Right kidney (tissue), 1 donor: ENCODE data around the gene CD209.

Experiments used
- DNase-seq: peaks from one replicate; pipeline ENCODE4 v3.0.0-alpha.2; 2016

CD209 gene

DNA sequence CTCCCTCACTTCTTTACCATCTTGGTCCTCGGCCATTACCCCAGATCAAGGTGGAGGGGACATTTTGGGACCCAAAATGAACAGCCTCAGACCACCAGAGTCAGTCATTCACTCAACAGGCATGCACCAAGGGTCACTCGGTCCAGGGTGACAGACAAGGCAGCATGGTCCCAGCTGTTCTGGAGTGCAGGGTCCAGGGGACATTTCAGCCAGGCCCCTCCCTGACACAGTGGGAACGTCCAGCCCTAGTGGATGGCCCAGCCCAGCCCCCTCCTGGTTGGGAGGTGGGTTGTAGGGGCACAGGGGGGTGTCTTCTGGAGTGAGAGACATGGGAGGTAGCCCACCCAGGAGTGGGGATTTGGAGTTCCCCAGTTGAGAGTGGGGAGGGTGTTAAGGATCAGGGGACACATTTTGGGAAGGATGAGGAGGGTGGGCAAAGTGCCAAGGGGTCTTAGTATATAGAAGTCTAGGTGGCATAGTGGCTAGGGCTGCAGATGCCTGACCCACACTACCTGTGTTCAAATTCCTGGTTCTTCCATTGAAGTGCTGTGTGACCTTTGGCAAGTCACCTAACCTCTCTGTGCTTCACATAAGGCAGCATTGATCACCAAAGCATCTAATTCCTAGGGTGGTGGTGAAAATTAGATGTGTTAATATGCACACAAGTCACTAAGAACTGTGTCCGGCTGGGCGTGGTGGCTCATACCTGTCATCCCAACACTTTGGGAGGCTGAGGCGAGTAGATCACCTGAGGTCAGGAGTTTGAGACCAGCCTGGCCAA, 42.9 kb downstream of the CD209 start:
- DNase-seq = no peak

DNA sequence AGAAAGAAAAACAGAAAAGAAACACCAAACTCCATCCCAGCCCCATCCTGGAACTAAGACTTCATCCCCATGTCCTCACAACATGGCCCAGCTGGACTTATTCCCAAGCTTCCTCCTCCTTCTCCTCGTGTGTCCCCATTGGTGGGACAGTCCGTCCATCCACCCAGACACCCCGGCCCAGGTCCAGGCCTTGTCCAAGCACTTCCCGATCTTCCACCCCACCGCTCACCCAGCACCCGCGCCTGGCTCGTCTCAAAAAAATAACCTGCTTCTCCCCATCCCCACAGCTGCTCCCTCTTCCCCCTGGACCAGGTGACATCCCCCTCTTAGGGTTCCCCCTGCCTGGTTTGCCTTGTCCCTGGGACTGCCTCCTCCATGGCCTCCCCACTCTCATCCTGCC, 44.0 kb downstream of the CD209 start:
- no peak for DNase-seq

DNA sequence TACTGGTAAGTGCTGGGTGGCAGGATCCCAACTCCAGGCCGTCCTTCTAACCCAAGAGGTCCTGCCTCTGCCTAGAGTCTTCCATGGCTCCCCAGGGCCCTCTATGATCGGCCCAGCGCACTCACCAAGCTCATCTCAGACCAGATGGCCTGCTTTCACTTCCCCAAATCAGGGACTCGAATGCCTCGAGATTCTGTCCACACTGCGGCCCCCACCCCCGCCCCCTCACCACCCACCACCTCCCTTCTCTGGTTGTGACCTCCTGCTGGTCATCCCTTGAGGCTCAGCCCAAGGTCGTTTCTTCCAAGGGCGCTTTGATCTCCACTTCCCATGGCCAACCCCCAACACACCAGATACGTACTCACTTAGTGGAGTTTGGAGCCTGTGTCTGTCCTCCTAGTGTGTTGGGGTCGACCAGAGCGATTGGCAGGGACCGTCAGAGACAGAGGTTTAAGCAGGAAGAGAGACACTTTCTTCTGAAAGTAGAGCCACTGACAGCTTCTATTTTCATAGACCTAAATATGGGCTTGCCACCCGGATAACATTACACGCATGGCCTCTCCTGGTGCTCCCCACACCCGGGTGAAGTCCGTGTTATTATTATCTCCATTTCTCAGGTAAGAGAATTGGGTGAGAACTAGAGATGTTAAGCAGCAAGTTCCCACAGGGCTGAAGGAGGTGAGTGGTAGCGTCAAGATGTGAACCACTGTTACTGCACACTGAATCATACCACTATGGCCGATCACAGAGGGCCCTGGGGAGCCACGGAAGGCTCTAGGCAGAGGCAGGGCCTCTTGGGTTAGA, 45.5 kb downstream of the CD209 start, which contains the start of gene FCER2:
Gene FCER2, minus strand, starts transcription at position 478 of the 804 bp plus-strand sequence. CDS start 2,371 bp downstream, outside the sequence.
- DNase-seq = no peak

DNA sequence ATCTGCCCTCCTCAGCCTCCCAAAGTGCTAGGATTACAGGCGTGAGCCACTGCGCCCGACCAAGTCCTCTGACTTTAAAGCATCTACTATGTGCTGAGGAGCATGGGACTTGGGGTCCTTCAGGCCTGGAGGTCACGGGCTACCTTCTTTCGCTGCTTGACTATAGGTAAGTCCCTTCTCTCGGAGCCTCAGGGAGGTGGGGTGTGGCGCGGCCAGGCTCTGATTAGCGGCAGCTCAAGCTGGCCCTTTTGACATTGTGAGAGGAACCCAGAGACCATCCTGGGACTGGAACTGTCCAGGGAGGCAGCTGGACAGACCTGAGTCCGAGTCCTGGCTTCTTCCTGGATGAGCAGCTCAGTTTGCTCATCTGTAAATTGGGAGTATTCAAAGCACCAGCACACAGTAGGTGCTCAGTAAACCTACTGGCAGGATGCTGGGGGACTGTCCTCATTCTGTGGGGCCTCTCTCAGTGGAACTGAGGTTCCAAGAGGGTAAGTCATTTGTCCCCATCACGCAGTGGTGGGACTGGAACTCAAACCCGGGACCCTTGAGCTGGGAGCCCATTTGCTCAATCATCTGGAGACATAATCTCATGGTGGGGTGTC, 46.2 kb downstream of the CD209 start:
- DNase-seq = no peak

DNA sequence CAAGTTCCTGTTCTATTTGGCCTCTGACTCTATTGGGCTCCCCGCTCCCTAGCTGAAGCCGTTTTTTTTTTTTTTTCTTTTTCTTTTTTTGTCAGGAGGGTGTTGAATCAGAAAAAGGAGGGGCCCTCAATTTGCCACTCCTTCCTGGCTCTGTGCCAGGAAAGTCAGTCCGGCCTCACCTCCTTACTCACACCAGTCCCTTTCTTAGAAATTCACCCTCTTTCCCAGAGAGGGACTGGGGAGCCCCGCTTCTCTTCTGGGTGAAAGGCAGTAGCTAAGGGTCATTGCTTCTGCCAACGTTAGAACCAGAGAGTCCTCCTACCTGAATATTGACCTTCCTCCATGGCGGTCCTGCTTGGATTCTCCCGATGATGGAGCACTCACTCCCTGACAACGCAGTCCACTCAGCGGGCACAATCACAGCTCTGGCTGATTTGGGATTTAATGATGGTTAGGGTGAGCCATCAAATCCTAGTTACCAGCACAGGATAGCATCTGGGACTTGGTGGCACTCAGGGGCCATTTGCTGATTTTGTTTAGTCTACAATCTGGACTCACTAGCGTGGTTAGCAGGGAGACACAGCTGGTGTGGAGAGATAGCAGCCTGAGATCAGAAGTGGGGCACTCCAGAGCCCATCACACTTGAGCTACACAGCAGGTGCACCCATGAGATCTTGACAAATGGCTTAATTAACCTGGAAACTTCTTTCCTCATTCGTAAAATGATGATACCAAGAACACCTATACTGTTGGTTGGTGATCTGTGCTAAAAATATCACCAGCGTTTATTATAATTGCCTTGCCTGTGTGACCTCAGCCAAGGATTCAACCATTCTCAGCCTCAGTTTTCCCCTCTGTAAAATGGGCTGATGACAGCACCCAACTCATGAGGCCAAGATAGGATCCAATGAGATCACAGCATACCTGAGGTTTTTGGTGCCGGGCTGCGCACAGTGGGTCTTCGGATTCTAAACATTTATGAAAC, 47.6 kb downstream of the CD209 start:
- DNase-seq = no peak

DNA sequence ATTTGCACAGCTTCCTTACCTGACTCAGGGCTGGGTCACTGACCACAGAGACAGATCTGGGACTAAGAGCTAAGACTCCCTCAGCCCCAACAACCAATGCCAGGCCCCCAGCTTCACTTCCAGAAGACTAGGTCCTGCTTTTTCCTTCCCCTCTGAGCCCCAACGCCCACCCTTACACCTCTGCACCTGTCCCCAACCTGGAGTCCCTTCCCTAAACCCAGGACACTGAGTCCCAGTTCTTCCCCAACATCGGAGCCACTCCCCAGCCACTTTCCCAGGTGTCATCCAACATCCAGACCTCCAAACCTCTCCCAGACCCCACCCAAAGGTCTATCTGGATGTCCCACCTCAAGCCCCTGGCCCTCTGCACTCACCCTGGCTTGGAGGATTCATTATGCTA, 48.3 kb downstream of the CD209 start:
- no peak for DNase-seq

DNA sequence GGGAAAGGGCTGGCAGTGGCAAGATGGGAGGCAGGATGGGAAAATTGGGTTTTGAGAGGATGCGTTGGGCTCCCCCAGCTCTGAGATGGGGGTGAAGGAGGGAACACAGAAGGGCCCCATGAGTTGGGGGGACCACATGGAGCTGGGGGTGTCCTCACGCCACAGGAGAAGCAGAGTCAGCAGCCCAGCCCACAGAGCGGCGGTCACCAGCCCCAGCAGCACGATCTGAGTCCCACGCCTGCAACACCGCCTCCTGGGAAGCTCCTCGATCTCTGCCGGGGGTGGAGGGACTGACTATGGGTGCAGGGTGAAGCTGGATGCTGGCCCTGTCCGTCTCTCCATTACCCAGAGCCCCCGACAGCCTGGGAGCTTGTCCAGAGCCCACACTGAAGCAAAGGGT, 48.8 kb downstream of the CD209 start:
- no peak for DNase-seq

DNA sequence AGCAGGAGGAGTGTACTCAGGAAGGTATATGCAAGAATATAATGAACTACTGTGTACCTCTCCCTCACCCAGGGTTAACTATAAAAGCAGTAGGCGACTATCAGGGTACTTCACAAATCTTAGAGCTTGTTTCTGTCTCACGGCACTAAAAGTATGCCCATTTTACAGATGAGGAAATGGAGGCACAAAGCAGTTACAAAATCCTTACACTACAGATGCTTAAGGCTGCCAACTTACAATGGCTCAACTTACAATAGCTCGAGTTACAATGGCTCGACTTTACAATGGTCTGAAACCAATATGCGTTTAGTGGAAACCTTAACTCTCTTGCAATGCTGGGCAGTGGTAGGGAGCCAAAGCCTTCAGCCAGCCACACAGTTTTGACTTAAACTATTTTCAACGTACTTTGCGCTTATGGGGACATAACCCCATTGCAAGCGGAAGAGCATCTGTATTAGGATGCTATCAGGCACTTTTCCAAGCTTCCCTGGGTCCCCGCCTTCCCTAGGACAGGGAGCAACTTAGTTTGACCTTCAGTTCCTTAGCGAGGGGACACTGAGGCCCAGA, 49.5 kb downstream of the CD209 start:
- no peak for DNase-seq

DNA sequence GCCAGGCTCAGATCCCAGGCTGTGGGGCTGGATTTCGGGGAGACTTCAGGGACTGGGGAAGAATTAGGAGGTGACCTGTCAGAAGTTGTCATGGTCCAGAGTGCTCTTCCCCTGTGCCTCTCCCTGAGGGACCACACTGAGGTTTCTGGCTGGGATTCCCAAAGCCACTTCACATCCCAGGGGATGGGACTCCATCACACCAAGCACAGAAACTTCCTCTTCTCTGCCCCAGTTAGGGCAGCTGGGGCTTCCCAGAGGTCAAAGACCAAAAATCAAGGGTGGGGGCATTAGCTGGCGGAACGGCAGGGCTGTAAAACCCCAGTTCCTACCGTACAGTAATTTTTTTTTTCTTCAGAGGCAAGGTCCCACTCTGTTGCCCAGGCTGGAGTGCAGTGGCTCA, 52.8 kb downstream of the CD209 start:
- no peak for DNase-seq

DNA sequence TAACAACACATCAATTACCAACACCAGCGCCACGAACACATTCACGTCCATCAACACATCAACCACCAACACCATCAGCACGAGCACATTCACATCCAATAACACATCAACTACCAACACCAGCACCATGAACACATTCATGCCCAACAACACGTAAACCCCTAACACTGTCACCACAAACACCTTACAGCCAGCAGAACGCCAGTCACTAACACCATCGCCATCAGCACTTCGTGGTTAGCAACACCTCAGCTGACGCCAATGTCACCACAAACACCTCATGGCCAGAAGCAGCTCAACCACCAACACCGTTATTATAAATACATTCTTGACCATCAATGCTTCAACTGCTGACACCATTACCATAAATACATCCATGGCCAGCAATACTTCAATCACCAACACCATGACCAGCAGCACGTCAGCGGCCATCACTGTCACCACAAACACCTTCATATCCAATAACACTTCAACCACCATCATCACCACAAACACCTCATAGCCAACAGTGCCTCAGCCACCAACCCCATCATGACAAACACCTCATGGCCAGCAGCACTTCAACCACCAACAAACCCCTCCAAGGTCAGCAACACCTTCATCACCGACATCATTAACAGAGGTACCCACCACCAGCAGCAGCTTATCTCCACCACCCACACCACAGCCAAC, 54.8 kb downstream of the CD209 start:
- no peak for DNase-seq

DNA sequence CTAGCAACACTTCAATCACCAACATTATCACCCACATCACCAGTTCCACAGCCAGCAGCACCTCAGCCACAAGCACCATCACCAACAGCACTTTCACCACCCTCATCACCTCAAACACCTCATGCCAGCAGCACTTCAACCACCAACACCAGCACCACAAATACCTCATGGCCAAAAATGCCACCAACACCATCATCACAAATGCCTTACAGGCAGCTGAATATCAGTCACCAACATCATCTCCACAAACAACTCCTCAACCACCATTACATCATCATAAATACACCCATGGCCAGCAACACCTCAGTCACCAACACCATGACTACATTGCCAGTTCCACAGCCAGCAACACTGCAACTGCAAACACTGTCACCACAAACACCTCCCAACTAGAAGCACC, 55.8 kb downstream of the CD209 start:
- no peak for DNase-seq

DNA sequence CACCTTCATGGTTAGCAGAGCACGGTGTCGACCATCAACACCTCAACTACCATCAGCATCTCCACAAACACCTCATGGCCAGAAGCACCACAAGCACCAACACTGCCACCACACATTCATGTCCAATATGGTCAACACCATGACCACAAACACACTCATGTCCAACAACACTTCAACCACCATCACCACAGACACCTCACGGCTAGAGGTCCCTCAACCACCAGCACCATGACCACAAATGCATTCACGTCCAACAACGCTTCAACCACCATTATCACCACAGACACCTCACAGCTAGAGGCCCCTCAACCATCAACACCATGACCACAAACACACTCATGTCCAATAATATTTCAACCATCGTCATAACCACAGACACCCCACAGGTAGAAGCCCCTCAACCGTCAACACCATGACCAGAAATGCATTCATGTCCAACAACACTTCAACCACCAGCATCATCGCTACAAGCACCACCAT, 56.5 kb downstream of the CD209 start:
- no peak for DNase-seq
